ENCODE data around the gene STX3.
"Not testable (repeated sequence)": the region's sequence is repeated elsewhere in the genome, so short reads cannot be mapped to it uniquely, and the experiment has no call there.

Gene STX3

GRCh38 chr11:59833602-59834001 is 78.4 kb downstream of the STX3 start:
- no peak for DNase-seq (ENCODE audit: low read depth in 1 of 2, low spot score in 1 of 2)

GRCh38 chr11:59839615-59840014 is 84.4 kb downstream of the STX3 start:
- no peak for DNase-seq (ENCODE audit: low read depth in 1 of 2, low spot score in 1 of 2)

GRCh38 chr11:59841514-59841913 is 86.3 kb downstream of the STX3 start:
- no peak for DNase-seq (ENCODE audit: low read depth in 1 of 2, low spot score in 1 of 2)

- no peak for DNase-seq (ENCODE audit: low read depth in 1 of 2, low spot score in 1 of 2)
Observed at GRCh38 chr11:59842316-59842715, 87.1 kb downstream of the STX3 start.

- DNase-seq (ENCODE audit: low read depth in 1 of 2, low spot score in 1 of 2), result no peak
Observed at GRCh38 chr11:59845399-59845798, 90.2 kb downstream of the STX3 start, which contains the start of gene CBLIF. Gene CBLIF (minus strand): TSS chr11:59845499. CDS start chr11:59845453, 46 bp downstream.

GRCh38 chr11:59846556-59846955 is 91.4 kb downstream of the STX3 start:
- no peak for DNase-seq (ENCODE audit: low read depth in 1 of 2, low spot score in 1 of 2)

- no peak for DNase-seq (ENCODE audit: low read depth in 1 of 2, low spot score in 1 of 2)
Observed at GRCh38 chr11:59847626-59848025, 92.5 kb downstream of the STX3 start.

GRCh38 chr11:59848439-59848838 is 93.3 kb downstream of the STX3 start:
- DNase-seq (ENCODE audit: low read depth in 1 of 2, low spot score in 1 of 2), result not testable (repeated sequence)

- DNase-seq (ENCODE audit: low read depth in 1 of 2, low spot score in 1 of 2), result no peak
Observed at GRCh38 chr11:59849129-59849528, 94.0 kb downstream of the STX3 start.

GRCh38 chr11:59849551-59849950 is 94.4 kb downstream of the STX3 start:
- DNase-seq (ENCODE audit: low read depth in 1 of 2, low spot score in 1 of 2), result not testable (repeated sequence)

- not testable (repeated sequence) for DNase-seq (ENCODE audit: low read depth in 1 of 2, low spot score in 1 of 2)
Observed at GRCh38 chr11:59851416-59851815, 96.2 kb downstream of the STX3 start.

GRCh38 chr11:59854871-59855270 is 99.7 kb downstream of the STX3 start:
- no peak for DNase-seq (ENCODE audit: low read depth in 1 of 2, low spot score in 1 of 2)
